Esophagus muscularis mucosa (tissue), 3 donors: ENCODE results near the gene BAHCC1.

Experiments used
- POLR2A ChIP-seq: fragments of 450-650 bp; IDR thresholded peaks from one replicate; pipeline ENCODE4 v1.6.1; 2017; ENCODE audit warnings: antibody characterized with exemption, moderate library complexity, mild to moderate bottlenecking, low read depth
- POLR2AphosphoS5 ChIP-seq, 2 donors: sonication (generic); formaldehyde crosslinking; IDR thresholded peaks; one replicate each; pipeline ENCODE4 v1.6.1; 2017; ENCODE audit warnings: antibody characterized with exemption in 2 of 2
- TF ChIP-seq, protein P1 (sequence below), 3 experiments: fragments of 200-600 bp in 2 of 3; fragments of 450-650 bp in 1 of 3; sonication (generic) in 2 of 3; IDR thresholded peaks; one replicate each; pipeline ENCODE4 v1.5.1; 2017 to 2019; ENCODE audit warnings: antibody characterized with exemption in 3 of 3, mild to moderate bottlenecking in 2 of 3, moderate library complexity in 1 of 3

DNA sequence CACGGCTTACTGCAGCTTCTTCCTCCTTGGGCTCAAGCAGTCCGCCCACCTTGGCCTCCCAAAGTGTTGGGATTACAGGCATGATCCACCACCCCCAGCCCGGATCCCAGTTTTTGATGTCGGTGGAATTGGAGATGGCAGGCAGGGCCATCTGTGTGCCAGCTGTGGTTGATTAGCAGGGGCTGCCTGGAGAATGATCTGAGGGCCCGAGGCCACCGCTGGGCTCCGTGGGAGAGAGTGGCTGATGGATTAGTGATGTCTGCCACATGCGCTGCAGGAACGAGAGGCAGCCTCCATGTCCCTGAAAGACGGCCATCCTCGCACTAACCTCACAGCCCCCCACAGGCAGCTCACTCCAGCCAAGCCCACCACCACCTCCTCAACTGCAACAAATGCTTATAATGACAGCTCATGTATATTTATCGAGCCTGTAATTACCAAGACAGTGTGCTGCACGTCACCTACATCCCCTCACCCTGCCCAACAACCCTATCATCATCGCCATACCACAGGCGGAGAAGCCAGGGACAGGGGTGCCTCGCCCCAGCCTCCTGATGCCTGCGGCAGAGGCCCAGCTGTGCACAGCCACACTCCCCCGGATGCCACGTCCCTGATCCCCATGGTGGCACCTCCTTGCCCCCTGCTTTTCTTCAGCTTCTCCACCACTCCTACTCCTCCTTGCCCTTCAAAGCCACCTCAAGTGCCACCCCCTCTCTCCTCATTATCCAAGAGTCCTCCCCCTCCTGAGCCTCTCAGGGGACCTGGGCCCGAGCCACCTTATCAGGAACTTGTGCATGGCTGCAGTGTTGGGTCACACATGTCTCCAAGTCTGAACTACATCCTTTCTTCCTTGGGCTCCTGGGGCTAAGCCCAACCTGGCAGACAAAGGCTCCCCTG lies 84.2 kb downstream of the BAHCC1 start:
- TF ChIP-seq, protein P1, sequence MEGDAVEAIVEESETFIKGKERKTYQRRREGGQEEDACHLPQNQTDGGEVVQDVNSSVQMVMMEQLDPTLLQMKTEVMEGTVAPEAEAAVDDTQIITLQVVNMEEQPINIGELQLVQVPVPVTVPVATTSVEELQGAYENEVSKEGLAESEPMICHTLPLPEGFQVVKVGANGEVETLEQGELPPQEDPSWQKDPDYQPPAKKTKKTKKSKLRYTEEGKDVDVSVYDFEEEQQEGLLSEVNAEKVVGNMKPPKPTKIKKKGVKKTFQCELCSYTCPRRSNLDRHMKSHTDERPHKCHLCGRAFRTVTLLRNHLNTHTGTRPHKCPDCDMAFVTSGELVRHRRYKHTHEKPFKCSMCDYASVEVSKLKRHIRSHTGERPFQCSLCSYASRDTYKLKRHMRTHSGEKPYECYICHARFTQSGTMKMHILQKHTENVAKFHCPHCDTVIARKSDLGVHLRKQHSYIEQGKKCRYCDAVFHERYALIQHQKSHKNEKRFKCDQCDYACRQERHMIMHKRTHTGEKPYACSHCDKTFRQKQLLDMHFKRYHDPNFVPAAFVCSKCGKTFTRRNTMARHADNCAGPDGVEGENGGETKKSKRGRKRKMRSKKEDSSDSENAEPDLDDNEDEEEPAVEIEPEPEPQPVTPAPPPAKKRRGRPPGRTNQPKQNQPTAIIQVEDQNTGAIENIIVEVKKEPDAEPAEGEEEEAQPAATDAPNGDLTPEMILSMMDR (IDR thresholded peaks at IDR 0.05) = no peak
- TF ChIP-seq POLR2A (no peak), POLR2AphosphoS5 (IDR thresholded peaks at IDR 0.05) (no peak)
